ENCODE measurements around the gene TNFSF8. TPM values are rescaled to one million over a fixed set of nuclear protein-coding genes. Genes with fewer than 3 reads are reported as not detected.
A peak's percentile ranks its signal among the peaks of the same experiment; 100 is the strongest.

Gene TNFSF8
- polyA plus RNA-seq, 1 experiment: not detected

DNA sequence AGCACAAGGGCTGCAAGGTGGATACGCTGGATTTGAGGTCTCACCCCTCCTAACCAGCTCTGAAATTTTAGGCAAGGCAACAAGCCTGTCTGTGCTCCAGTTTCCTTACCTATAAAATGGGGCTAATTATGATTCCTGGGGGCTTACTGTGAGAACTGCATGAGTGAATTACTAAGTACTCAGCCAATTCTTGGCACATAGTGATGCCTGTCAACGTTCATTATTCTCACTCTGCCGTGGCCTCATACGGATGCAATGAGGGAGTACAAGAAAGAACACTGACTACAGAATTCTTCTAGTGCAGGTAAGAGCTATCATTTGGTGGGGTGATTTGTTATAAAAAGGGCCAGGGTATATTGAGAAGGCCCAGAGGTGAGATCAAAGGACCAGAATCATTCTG lies 16.7 kb downstream of the TNFSF8 start:
- Histone ChIP-seq H3K36me3 (ENCODE audit: control insufficient read depth, insufficient read depth, low read length) (no peaks in the 10 kb centered on the region), H3K27me3 (ENCODE audit: control insufficient read depth, insufficient read depth, low read length) (peaks cover 3% of the 10 kb centered on the region), H3K4me3 (ENCODE audit: low read depth, low read length) (no peak overlapping the region)
- TF ChIP-seq, protein P1, sequence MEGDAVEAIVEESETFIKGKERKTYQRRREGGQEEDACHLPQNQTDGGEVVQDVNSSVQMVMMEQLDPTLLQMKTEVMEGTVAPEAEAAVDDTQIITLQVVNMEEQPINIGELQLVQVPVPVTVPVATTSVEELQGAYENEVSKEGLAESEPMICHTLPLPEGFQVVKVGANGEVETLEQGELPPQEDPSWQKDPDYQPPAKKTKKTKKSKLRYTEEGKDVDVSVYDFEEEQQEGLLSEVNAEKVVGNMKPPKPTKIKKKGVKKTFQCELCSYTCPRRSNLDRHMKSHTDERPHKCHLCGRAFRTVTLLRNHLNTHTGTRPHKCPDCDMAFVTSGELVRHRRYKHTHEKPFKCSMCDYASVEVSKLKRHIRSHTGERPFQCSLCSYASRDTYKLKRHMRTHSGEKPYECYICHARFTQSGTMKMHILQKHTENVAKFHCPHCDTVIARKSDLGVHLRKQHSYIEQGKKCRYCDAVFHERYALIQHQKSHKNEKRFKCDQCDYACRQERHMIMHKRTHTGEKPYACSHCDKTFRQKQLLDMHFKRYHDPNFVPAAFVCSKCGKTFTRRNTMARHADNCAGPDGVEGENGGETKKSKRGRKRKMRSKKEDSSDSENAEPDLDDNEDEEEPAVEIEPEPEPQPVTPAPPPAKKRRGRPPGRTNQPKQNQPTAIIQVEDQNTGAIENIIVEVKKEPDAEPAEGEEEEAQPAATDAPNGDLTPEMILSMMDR (IDR thresholded peaks at IDR 0.05; ENCODE audit: insufficient read depth, low read depth, low read length): no peak
- CTCF ChIA-PET: interaction anchor here (0.8 to 11.8 kb wide), 11 partner anchors 8 to 250 kb away, joined by 3 to 195 read pairs (median 3); partner anchors contain the start of gene TEX48
- DNase-seq (ENCODE audit: low read depth): no peak
- POLR2A ChIA-PET: no interaction called here

DNA sequence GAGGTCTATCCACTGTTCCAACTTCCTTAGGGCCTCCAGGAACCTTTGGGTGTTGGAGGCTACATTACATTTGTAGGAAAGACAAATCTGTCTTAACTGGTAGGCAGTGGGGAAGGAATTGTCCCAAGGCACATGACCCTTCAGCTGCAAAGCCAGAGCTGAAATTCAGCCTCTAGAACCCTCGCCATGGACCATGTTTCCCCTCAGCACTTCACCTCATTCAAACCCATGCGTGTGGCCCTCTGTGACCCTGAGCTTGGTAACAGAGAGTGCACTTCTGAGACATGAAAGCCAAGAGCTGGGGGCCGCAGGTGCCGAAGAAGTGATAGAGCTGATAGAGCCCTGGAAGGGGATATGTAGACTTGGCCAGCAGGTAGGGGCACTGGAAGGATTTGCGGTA lies 17.2 kb downstream of the TNFSF8 start:
- DNase-seq (ENCODE audit: low read depth): no peak
- Histone ChIP-seq H3K4me3 (ENCODE audit: low read depth, low read length) (no peak overlapping the region), H3K27me3 (ENCODE audit: control insufficient read depth, insufficient read depth, low read length) (peaks cover 3% of the 10 kb centered on the region), H3K36me3 (ENCODE audit: control insufficient read depth, insufficient read depth, low read length) (no peaks in the 10 kb centered on the region)
- ChIA-PET POLR2A (no interaction called here), CTCF (interaction anchor here (1.0 to 11.8 kb wide), 9 partner anchors 9 to 251 kb away, joined by 3 to 195 read pairs (median 4); partner anchors contain the start of gene TEX48)
- TF ChIP-seq, protein P1 (IDR thresholded peaks at IDR 0.05; ENCODE audit: insufficient read depth, low read depth, low read length): no peak

DNA sequence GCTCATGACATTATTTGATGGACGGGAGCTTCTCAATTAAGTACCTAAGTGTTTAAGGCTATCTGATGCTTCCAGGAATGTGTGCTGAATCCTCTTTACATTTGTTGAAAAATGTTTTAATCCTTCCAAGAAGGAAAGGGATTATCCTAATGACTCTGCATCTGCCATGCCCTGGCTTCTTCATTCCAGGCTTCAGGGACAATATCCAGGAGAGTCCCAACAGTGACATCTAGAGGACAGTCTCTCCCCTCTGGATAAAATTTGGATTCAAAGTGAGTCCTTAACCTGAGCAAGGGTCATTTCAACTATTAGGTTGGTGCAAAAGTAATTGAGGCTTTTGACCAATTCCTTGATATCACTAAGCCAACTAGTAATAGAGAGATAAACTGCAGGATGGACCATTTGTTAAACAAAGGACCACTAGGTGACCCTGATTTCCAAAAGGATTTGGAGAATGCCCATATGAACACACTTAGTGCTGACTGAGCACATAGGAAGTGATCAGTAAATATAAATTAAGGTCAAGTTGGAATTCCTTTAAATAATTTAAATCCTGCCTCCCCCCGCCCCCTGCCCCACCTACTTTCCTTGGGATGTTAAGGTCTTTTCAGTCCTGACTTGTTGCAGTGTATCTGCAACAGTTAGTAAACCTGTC lies 19.1 kb downstream of the TNFSF8 start:
- ChIA-PET CTCF (interaction anchor here (0.6 to 11.8 kb wide), 22 partner anchors 10 to 731 kb away, joined by 3 to 195 read pairs (median 5); partner anchors contain the start of gene TEX48), POLR2A (no interaction called here)
- no peak overlapping the region for H3K4me3 ChIP-seq (ENCODE audit: low read depth, low read length)
- DNase-seq (ENCODE audit: low read depth): no peak
- no peaks in the 10 kb centered on the region for H3K36me3 ChIP-seq (ENCODE audit: control insufficient read depth, insufficient read depth, low read length)
- TF ChIP-seq, protein P1 (IDR thresholded peaks at IDR 0.05; ENCODE audit: insufficient read depth, low read depth, low read length): peak; percentile 83
- H3K27me3 ChIP-seq (ENCODE audit: control insufficient read depth, insufficient read depth, low read length): no peaks in the 10 kb centered on the region; the same call in 1 of the 2 replicates

DNA sequence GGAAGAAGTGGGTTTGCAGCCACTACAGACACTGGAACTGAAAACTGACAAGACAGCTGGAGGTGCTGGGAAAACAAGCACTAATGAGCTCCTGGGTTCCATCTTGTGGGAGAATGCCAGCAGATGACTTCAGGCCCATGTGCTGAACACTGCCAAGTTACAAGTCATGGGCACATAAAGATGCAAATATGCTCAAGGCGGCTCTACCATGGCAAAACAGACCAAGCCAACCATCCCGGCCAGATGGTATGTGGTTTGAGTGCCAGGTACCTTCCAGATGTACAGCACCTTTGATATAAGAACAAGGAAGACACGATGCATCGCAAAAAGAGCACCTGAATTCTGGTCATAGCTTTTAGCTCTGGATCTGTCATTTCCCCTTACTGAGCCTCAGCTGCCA lies 19.9 kb downstream of the TNFSF8 start:
- POLR2A ChIA-PET: no interaction called here
- H3K36me3 ChIP-seq (ENCODE audit: control insufficient read depth, insufficient read depth, low read length): no peaks in the 10 kb centered on the region
- TF ChIP-seq, protein P1 (IDR thresholded peaks at IDR 0.05; ENCODE audit: insufficient read depth, low read depth, low read length): no peak
- no peak overlapping the region for H3K4me3 ChIP-seq (ENCODE audit: low read depth, low read length)
- CTCF ChIA-PET: interaction anchor here (0.6 to 11.8 kb wide), 29 partner anchors 10 to 730 kb away, joined by 3 to 195 read pairs (median 4); partner anchors contain the start of gene TEX48
- no peaks in the 10 kb centered on the region; the same call in 1 of the 2 replicates for H3K27me3 ChIP-seq (ENCODE audit: control insufficient read depth, insufficient read depth, low read length)
- DNase-seq (ENCODE audit: low read depth): no peak

DNA sequence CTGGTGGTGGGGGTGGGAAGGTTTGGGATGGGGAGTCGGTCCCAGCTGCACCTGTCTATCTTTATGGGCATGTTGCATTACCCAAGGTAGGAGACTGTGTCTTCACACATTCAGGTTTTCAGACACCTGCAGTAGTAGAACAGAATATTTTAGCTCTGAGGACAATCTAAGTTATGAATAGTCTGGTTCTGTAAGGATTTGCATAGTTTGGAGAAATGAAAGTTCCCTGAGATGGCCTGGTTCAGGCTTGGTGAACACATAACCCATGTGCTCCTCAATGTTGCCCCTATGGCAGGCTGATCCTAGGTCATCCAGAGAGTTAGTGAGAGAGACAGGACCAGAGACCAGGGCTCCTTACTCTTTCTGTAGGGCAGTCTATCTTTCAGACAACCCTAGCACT lies 20.7 kb downstream of the TNFSF8 start:
- DNase-seq (ENCODE audit: low read depth): no peak
- Histone ChIP-seq H3K4me3 (ENCODE audit: low read depth, low read length) (no peak overlapping the region), H3K27me3 (ENCODE audit: control insufficient read depth, insufficient read depth, low read length) (no peaks in the 10 kb centered on the region), H3K36me3 (ENCODE audit: control insufficient read depth, insufficient read depth, low read length) (no peaks in the 10 kb centered on the region)
- ChIA-PET CTCF (interaction anchor here (0.5 to 11.8 kb wide), 12 partner anchors 8 to 504 kb away, joined by 3 to 195 read pairs (median 8); partner anchors contain the start of gene TEX48), POLR2A (no interaction called here)
- TF ChIP-seq, protein P1 (IDR thresholded peaks at IDR 0.05; ENCODE audit: insufficient read depth, low read depth, low read length): no peak

Data from BJ (cell line).